Hematopoietic multipotent progenitor cell (in vitro differentiated cells): ENCODE measurements around the gene DDX60. TPM values are rescaled to one million over a fixed set of nuclear protein-coding genes. Genes with fewer than 3 reads are reported as not detected.
"Not testable (repeated sequence)": the region's sequence is repeated elsewhere in the genome, so short reads cannot be mapped to it uniquely, and the experiment has no call there.

ENCODE experiments used
- DNase-seq, 3 donors: peaks; one replicate each; pipeline ENCODE4 v3.0.0-alpha.2; 2011 to 2015; ENCODE audit warnings: low read depth in 2 of 3, low spot score in 2 of 3
- total RNA-seq: library from RNA; depleted of rRNA; stranded (reverse); fragments of >200 nt; gene quantifications from one replicate; pipeline ENCODE4 v1.2.3, GENCODE V29; 2012

Gene DDX60
- total RNA-seq, 1 donor, result 16.2 TPM

GRCh38 chr4:168293386-168293975 lies 25.1 kb downstream of the DDX60 start:
- DNase-seq, result no peak

- no peak for DNase-seq
Observed at GRCh38 chr4:168291242-168291641, 27.3 kb downstream of the DDX60 start.

GRCh38 chr4:168285850-168286249 lies 32.7 kb downstream of the DDX60 start:
- not testable (repeated sequence) for DNase-seq

GRCh38 chr4:168279556-168279955 lies 39.0 kb downstream of the DDX60 start:
- DNase-seq, result no peak

- DNase-seq, result no peak
Observed at GRCh38 chr4:168275836-168276235, 42.7 kb downstream of the DDX60 start.

GRCh38 chr4:168274871-168275270 lies 43.7 kb downstream of the DDX60 start:
- DNase-seq, result no peak

GRCh38 chr4:168273838-168274237 lies 44.7 kb downstream of the DDX60 start:
- no peak for DNase-seq

- DNase-seq, result no peak
Observed at GRCh38 chr4:168272488-168272887, 46.1 kb downstream of the DDX60 start.

GRCh38 chr4:168269896-168270295 lies 48.7 kb downstream of the DDX60 start:
- DNase-seq, result peak in 1 of 3 donors; percentile 1

- DNase-seq, result no peak
Observed at GRCh38 chr4:168265327-168265726, 53.2 kb downstream of the DDX60 start.

GRCh38 chr4:168264903-168265302 lies 53.6 kb downstream of the DDX60 start:
- no peak for DNase-seq

- no peak for DNase-seq
Observed at GRCh38 chr4:168263039-168263438, 55.5 kb downstream of the DDX60 start.

- no peak for DNase-seq
Observed at GRCh38 chr4:168259096-168259495, 59.5 kb downstream of the DDX60 start.

GRCh38 chr4:168257768-168258167 lies 60.8 kb downstream of the DDX60 start:
- peak in 2 of 3 donors; percentile 46 to 71 for DNase-seq

- DNase-seq, result no peak
Observed at GRCh38 chr4:168248176-168248710, 70.3 kb downstream of the DDX60 start.

- no peak for DNase-seq
Observed at GRCh38 chr4:168247603-168248002, 70.9 kb downstream of the DDX60 start.

GRCh38 chr4:168241953-168242352 lies 76.6 kb downstream of the DDX60 start:
- no peak for DNase-seq

GRCh38 chr4:168240821-168241220 lies 77.7 kb downstream of the DDX60 start:
- DNase-seq, result no peak

- DNase-seq, result peak in 2 of 3 donors; percentile 9 to 30
Observed at GRCh38 chr4:168221301-168221700, 97.3 kb downstream of the DDX60 start.

GRCh38 chr4:168220893-168221292 lies 97.7 kb downstream of the DDX60 start:
- DNase-seq, result no peak

- DNase-seq, result no peak
Observed at GRCh38 chr4:168218645-168219044, 99.9 kb downstream of the DDX60 start.

GRCh38 chr4:168213511-168213910 lies 105.0 kb downstream of the DDX60 start:
- DNase-seq, result not testable (repeated sequence)

GRCh38 chr4:168212656-168213055 lies 105.9 kb downstream of the DDX60 start:
- peak in 1 of 3 donors; percentile 40 for DNase-seq
